HepG2 (cell line): ENCODE results near the gene DHRS1. TPM values are rescaled to one million over a fixed set of nuclear protein-coding genes. Genes with fewer than 3 reads are reported as not detected.

Experiments used
- ATAC-seq: fragments of 200-7000 bp; cut with Tn5 transposase; 3 replicates; pipeline ENCODE4 v1.9.1; 2020; ENCODE audit warnings: mild to moderate bottlenecking, moderate library complexity
- BruUV-seq: library from RNA; stranded (reverse); fragments of 400-500 nt; replicated peaks from 2 replicates; lab custom pipeline; 2021; lab: Mats Ljungman, UMichigan
- CTCF ChIA-PET: fragments of 300-600 bp; formaldehyde crosslinking; extraction: SDS; loops from one replicate; lab custom pipeline; 2021; ENCODE audit warnings: low total read pairs, inconsistent platforms, low intra/inter-chr PET ratio; lab: Yijun Ruan, JAX
- POLR2A ChIA-PET: fragments of 350-600 bp; sonication (Branson Sonifier 250); formaldehyde crosslinking; loops from one replicate; lab custom pipeline; 2020; ENCODE audit warnings: antibody characterized with exemption, inconsistent platforms; lab: Yijun Ruan, JAX
- DNase-seq: peaks from one replicate; pipeline ENCODE4 v3.0.0-alpha.2; 2015; ENCODE audit warnings: low spot score
- FAIRE-seq: peaks from 3 replicates; lab custom pipeline; 2011; peaks lifted over from hg19 to GRCh38; lab: Jason Lieb, UNC
- H2AFZ ChIP-seq: one replicate; pipeline ENCODE4 v1.6.1; 2011; ENCODE audit warnings: low read length, inconsistent platforms
- H3K27ac ChIP-seq: fragments of 300-600 bp; 3 replicates; pipeline ENCODE4 v1.8.0; 2011; ENCODE audit warnings: mixed run types, mild to moderate bottlenecking, mixed read lengths, low read length, inconsistent platforms; ENCODE audit not compliant: insufficient read depth; ENCODE audit errors: extremely low read length
- H3K27me3 ChIP-seq, 2 experiments: fragments of 200-600 bp in 1 of 2; 2 replicates in 1 of 2; 3 replicates in 1 of 2; pipeline versions ENCODE4 v1.6.0 to v1.8.0; 2011; ENCODE audit warnings: low read length in 2 of 2, mild to moderate bottlenecking in 2 of 2, moderate library complexity in 2 of 2, inconsistent platforms in 1 of 2; ENCODE audit not compliant: insufficient read depth in 2 of 2, control insufficient read depth in 1 of 2
- H3K36me3 ChIP-seq, 2 experiments: fragments of 200-600 bp in 1 of 2; replicated peaks in 1 of 2; 2 replicates in 1 of 2; 3 replicates in 1 of 2; pipeline versions ENCODE4 v1.5.1 to v1.8.0; 2011; ENCODE audit warnings: low read length in 2 of 2, inconsistent platforms in 1 of 2; ENCODE audit not compliant: insufficient read depth in 2 of 2, control insufficient read depth in 1 of 2
- H3K4me1 ChIP-seq: 2 replicates; pipeline ENCODE4 v1.5.1; 2012; ENCODE audit warnings: low read length, inconsistent platforms; ENCODE audit not compliant: insufficient read depth
- H3K4me2 ChIP-seq: 2 replicates; pipeline ENCODE4 v1.6.0; 2011; ENCODE audit warnings: low read depth, low read length, inconsistent platforms
- H3K4me3 ChIP-seq, 3 experiments: fragments of 200-600 bp in 1 of 3; sonication (generic), shearing (Covaris generic) in 1 of 3; replicated peaks in 1 of 3; 2 replicates each; pipeline ENCODE4 v1.5.1; 2011 to 2016; ENCODE audit warnings: low read length in 3 of 3, inconsistent platforms in 2 of 3, low read depth in 2 of 3, mild to moderate bottlenecking in 2 of 3, control low read depth in 1 of 3, mixed read lengths in 1 of 3; ENCODE audit not compliant: insufficient read depth in 1 of 3
- H3K79me2 ChIP-seq: one replicate; pipeline ENCODE4 v1.6.1; 2011; ENCODE audit warnings: low read length, inconsistent platforms; ENCODE audit not compliant: insufficient read depth
- H3K9ac ChIP-seq: 2 replicates; pipeline ENCODE4 v1.6.0; 2011; ENCODE audit warnings: mild to moderate bottlenecking, low read depth, low read length, inconsistent platforms; ENCODE audit not compliant: insufficient read depth
- H3K9me3 ChIP-seq: 2 replicates; pipeline ENCODE4 v1.5.1; 2012; ENCODE audit warnings: mild to moderate bottlenecking, low read length
- H4K20me1 ChIP-seq: 2 replicates; pipeline ENCODE4 v1.6.0; 2011; ENCODE audit warnings: inconsistent platforms, mild to moderate bottlenecking, low read length, moderate library complexity; ENCODE audit not compliant: insufficient read depth
- CHCHD3 ChIP-seq: sonication (generic); formaldehyde crosslinking; IDR thresholded peaks from 2 replicates; pipeline ENCODE4 v1.8.0; 2022; ENCODE audit warnings: mild to moderate bottlenecking, missing genetic modification reagents, moderate library complexity
- HIC2 ChIP-seq: sonication (generic); formaldehyde crosslinking; IDR thresholded peaks from 2 replicates; pipeline ENCODE4 v1.9.0; 2022; ENCODE audit warnings: low read depth, missing genetic modification reagents
- HNF4A ChIP-seq: sonication (generic); formaldehyde crosslinking; IDR thresholded peaks from 2 replicates; pipeline ENCODE4 v1.4.0; 2020; ENCODE audit warnings: missing genetic modification reagents
- RBAK ChIP-seq: sonication (generic); formaldehyde crosslinking; IDR thresholded peaks from 2 replicates; pipeline ENCODE4 v1.5.1; 2020; ENCODE audit warnings: mild to moderate bottlenecking, missing genetic modification reagents
- TEAD3 ChIP-seq: optimal IDR thresholded peaks from 2 replicates; pipeline ENCODE3; 2016; ENCODE audit warnings: borderline replicate concordance
- ZBTB33 ChIP-seq: sonication (generic); formaldehyde crosslinking; IDR thresholded peaks from 2 replicates; pipeline ENCODE4 v1.4.0; 2020; ENCODE audit warnings: missing genetic modification reagents
- ZNF263 ChIP-seq: sonication (generic); formaldehyde crosslinking; IDR thresholded peaks from 2 replicates; pipeline ENCODE4 v1.4.0; 2020; ENCODE audit warnings: missing genetic modification reagents
- ZNF383 ChIP-seq: sonication (generic); formaldehyde crosslinking; IDR thresholded peaks from 2 replicates; pipeline ENCODE4 v1.4.0; 2020; ENCODE audit warnings: missing genetic modification reagents, mild to moderate bottlenecking, borderline replicate concordance
- ZNF737 ChIP-seq: sonication (generic); formaldehyde crosslinking; IDR thresholded peaks from 2 replicates; pipeline ENCODE4 v1.5.0; 2020; ENCODE audit warnings: missing genetic modification reagents, mild to moderate bottlenecking, borderline replicate concordance
- ZNF792 ChIP-seq: IDR thresholded peaks from 2 replicates; pipeline ENCODE4 v1.6.1; 2016
- ZNF83 ChIP-seq: sonication (generic); formaldehyde crosslinking; IDR thresholded peaks from 2 replicates; pipeline ENCODE4 v1.4.0; 2020; ENCODE audit warnings: missing genetic modification reagents, mild to moderate bottlenecking, borderline replicate concordance
- WGBS: methylation state at CpG from one replicate; pipeline ENCODE4 v1.1.6; 2017; ENCODE audit warnings: low lambda C conversion rate; 5-methylcytosine and 5-hydroxymethylcytosine counted together
- in situ Hi-C: cut with HindIII; loops from 2 replicates; pipeline ENCODE4 v1.10.0; 2017; ENCODE audit warnings: low pct_unique_long_range_greater_than_20kb; ENCODE audit not compliant: extremely low pct_ligation_motif_present
- intact Hi-C: fragments of 100-400 bp; cut with micrococcal nuclease; formaldehyde crosslinking; loops from one replicate; pipeline ENCODE4 v1.10.0; 2022; ENCODE audit not compliant: unreplicated experiment
- polyA plus RNA-seq, 8 experiments: library from polyadenylated mRNA; depleted of rRNA in 3 of 8; stranded (reverse) in 7 of 8; unstranded in 1 of 8; fragments of >200 nt; fragmentation: Illumina TruSeq in 4 of 8; extraction: Trizol in 4 of 8; gene quantifications; 2 replicates each; pipeline versions ENCODE4 v1.2.1 to v1.2.3, GENCODE V29; 2011 to 2016; ENCODE audit warnings: low read depth in 4 of 8, missing spikeins in 1 of 8, mixed read lengths in 1 of 8; ENCODE audit not compliant: insufficient read depth in 1 of 8
- total RNA-seq, 5 experiments: library from RNA; depleted of rRNA; stranded (reverse); fragments of >200 nt; fragmentation: Illumina TruSeq; extraction: Trizol; gene quantifications; 2 replicates each; pipeline ENCODE4 v1.2.3, GENCODE V29; 2016; ENCODE audit warnings: low read depth in 1 of 5
- TF ChIP-seq, protein P1 (sequence below): sonication (generic); formaldehyde crosslinking; IDR thresholded peaks from 2 replicates; pipeline ENCODE4 v1.4.0; 2020; ENCODE audit warnings: missing genetic modification reagents
- TF ChIP-seq, protein P2 (sequence below): sonication (generic); formaldehyde crosslinking; IDR thresholded peaks from 2 replicates; pipeline ENCODE4 v1.5.0; 2020; ENCODE audit warnings: mild to moderate bottlenecking, missing genetic modification reagents

Gene DHRS1
- total and polyA plus RNA-seq, 2 of the 13 experiments (the other 11 are each of a cell fraction or from before 2014, with no cell fraction given): 49.8 to 60.8 TPM

- TF ChIP-seq, protein P1, sequence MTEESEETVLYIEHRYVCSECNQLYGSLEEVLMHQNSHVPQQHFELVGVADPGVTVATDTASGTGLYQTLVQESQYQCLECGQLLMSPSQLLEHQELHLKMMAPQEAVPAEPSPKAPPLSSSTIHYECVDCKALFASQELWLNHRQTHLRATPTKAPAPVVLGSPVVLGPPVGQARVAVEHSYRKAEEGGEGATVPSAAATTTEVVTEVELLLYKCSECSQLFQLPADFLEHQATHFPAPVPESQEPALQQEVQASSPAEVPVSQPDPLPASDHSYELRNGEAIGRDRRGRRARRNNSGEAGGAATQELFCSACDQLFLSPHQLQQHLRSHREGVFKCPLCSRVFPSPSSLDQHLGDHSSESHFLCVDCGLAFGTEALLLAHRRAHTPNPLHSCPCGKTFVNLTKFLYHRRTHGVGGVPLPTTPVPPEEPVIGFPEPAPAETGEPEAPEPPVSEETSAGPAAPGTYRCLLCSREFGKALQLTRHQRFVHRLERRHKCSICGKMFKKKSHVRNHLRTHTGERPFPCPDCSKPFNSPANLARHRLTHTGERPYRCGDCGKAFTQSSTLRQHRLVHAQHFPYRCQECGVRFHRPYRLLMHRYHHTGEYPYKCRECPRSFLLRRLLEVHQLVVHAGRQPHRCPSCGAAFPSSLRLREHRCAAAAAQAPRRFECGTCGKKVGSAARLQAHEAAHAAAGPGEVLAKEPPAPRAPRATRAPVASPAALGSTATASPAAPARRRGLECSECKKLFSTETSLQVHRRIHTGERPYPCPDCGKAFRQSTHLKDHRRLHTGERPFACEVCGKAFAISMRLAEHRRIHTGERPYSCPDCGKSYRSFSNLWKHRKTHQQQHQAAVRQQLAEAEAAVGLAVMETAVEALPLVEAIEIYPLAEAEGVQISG: peak; percentile 0; the same call in 1 of the 2 replicates
- TF ChIP-seq ZBTB33 (CRISPR knock-in tag) (peak; percentile 90), HNF4A (CRISPR knock-in tag) (no peak)
These were observed 32.2 kb upstream of the DHRS1 start (continued) for GRCh38 chr14:24331731-24332267.

DNA sequence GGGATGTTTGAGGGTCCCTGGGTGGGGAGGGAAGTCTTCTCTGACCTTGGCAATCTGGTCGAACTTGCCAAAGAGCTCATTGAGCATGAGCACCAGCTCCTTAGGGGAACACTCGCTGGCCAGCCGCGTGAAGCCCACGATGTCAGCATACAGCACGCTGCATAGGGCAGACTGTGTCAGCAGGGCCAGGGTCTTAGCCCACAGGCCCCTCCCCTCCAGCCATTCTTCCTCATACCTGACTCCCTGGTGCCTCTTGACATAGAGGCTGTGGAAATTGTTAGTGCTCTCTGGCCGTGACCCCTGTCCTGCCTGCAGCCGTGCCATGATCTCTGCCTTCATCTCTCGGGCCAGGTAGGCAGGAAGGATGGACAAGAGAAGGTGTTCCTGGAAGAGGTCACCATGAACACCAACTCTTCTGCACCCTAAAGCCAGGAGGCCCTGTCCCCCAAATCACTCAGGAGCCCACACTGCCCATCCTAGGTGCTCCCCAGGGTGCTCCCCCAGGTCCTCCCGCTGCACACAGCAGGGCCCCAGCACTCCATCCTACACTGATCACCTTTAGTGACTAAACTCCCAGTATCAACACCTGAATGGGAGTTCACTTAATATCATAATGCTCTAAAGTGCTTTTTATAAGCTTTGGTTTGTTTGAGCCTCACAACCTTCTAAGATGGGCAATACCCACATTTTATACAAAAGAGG, 31.5 kb upstream of the DHRS1 start:
- no peak for ATAC-seq
- Histone ChIP-seq H2AFZ (no peak overlapping the region), H3K4me1 (peaks cover 29% of the 10 kb centered on the region), H3K79me2 (no peaks in the 10 kb centered on the region), H4K20me1 (no peaks in the 10 kb centered on the region), H3K9me3 (no peaks in the 10 kb centered on the region), H3K4me3 (no peak overlapping the region), H3K27ac (no peak overlapping the region), H3K36me3 (no peaks in the 10 kb centered on the region), H3K4me2 (no peak overlapping the region), H3K9ac (no peak overlapping the region), H3K27me3 (peaks cover 31 to 82% of the 10 kb centered on the region in 2 experiments)
- FAIRE-seq: no peak
- ChIA-PET POLR2A (interaction anchor here (0.6 to 4.3 kb wide), 4 partner anchors 24 to 105 kb away, joined by 3 to 98 read pairs (median 26); partner anchors contain the start of genes CBLN3, CIDEB and KHNYN), CTCF (interaction anchor here (1.2 to 10.2 kb wide), 5 partner anchors 24 to 103 kb away, joined by 3 to 235 read pairs (median 7); partner anchors contain the start of genes CBLN3, CIDEB, KHNYN and NFATC4)
- no TSS peak for BruUV-seq
- no peak for DNase-seq
- intact Hi-C loops: loop anchor here (5.0 kb wide), 1 partner anchor 1564 kb away; the partner anchor contains the start of gene OXA1L
- in situ Hi-C loops: loop anchor here (5.0 kb wide), 1 partner anchor 101 kb away; no protein-coding TSS in a partner anchor
- 36% methylated on average over 10 of the region's 10 CpGs for WGBS
- TF ChIP-seq HIC2 (CRISPR knock-in tag) (peak; percentile 49; the same call in 1 of the 2 replicates), ZNF263 (peak; percentile 97), TEAD3 (peak; percentile 14), ZNF737 (CRISPR knock-in tag) (0 out of 2 replicates have a peak, but pooled peaks have one; percentile 81), ZNF83 (CRISPR knock-in tag) (peak; percentile 55; the same call in 1 of the 2 replicates), ZNF792 (CRISPR knock-in tag) (no peak), ZNF383 (CRISPR knock-in tag) (no peak), RBAK (0 out of 2 replicates have a peak, but pooled peaks have one; percentile 19), CHCHD3 (CRISPR knock-in tag) (0 out of 2 replicates have a peak, but pooled peaks have one; percentile 24)
- TF ChIP-seq, protein P2, sequence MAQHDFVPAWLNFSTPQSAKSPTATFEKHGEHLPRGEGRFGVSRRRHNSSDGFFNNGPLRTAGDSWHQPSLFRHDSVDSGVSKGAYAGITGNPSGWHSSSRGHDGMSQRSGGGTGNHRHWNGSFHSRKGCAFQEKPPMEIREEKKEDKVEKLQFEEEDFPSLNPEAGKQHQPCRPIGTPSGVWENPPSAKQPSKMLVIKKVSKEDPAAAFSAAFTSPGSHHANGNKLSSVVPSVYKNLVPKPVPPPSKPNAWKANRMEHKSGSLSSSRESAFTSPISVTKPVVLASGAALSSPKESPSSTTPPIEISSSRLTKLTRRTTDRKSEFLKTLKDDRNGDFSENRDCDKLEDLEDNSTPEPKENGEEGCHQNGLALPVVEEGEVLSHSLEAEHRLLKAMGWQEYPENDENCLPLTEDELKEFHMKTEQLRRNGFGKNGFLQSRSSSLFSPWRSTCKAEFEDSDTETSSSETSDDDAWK: no peak
